ENCODE results near the gene LSAMP. TPM values are rescaled to one million over a fixed set of nuclear protein-coding genes. Genes with fewer than 3 reads are reported as not detected.

LSAMP gene
- total and polyA plus RNA-seq, 2 of the 13 experiments (the other 11 are each of a cell fraction or from before 2014, with no cell fraction given): not detected

DNA sequence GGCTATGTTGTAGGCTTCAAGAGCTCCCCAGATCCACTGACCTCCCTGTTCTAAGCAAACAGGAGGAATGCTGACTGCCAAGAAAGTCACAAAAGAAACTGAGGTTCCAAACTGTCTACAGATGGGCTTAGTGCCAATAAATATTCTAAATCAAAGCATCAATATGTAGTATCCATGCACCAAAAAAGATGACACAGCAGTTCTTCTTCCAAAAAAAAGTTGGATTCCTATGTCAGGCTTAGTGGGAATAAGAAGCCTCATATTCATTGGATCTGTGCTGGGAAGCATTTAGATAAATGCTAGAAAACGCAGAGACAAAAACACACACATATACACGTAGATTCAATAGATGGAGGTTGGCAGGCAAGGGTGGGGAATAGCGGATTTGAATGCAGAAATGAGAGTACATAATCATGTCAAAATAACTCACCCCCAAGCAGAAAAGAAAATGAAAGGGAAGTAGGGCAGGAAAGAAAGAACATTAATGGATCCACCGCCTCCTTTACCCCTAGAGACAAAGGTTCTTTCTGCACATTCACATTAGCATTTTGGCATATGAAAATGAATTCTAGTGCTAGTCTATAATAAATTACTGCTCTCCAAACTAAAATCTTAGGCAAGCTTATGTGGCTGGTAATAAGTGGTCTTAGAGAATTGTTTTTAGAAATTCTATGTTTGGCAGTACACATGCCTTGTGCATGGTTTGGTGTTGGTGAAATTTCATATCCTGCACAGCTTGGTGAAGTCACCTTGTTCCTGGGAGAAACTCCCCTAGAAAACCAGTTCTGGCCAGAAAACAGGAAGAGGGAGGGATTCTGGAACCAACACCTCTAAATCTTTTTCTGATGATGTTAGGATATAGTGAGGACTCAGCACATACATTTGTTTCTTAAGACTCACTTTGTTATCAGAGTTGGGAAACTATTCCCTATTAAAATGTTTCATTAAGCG is 283.4 kb downstream of the LSAMP start:
- no peak for FAIRE-seq
- ATAC-seq: no peak
- ChIA-PET CTCF (ENCODE audit: low intra/inter-chr PET ratio, low total read pairs) (no interaction called here), POLR2A (no interaction called here)
- in situ Hi-C loops (cut with HindIII; ENCODE audit: extremely low pct_ligation_motif_present, low pct_unique_long_range_greater_than_20kb): no loop called here
- Histone ChIP-seq H3K9me3 (ENCODE audit: low read length) (no peaks in the 10 kb centered on the region), H3K4me3 (replicated peaks in 1 of 3; ENCODE audit: insufficient read depth in 1 of 3, low read depth in 2 of 3, low read length in 3 of 3) (no peak overlapping the region), H4K20me1 (ENCODE audit: insufficient read depth, low read length) (no peaks in the 10 kb centered on the region), H3K9ac (ENCODE audit: insufficient read depth, low read depth, low read length) (no peak overlapping the region), H3K27ac (ENCODE audit: extremely low read length, insufficient read depth, low read length) (no peak overlapping the region), H3K36me3 (replicated peaks in 1 of 2; ENCODE audit: control insufficient read depth in 1 of 2, insufficient read depth in 2 of 2, low read length in 2 of 2) (no peaks in the 10 kb centered on the region), H3K27me3 (ENCODE audit: control insufficient read depth in 1 of 2, insufficient read depth in 2 of 2, low read length in 2 of 2) (no peaks in the 10 kb centered on the region), H2AFZ (ENCODE audit: low read length) (no peak overlapping the region), H3K4me2 (ENCODE audit: low read depth, low read length) (no peak overlapping the region), H3K79me2 (ENCODE audit: insufficient read depth, low read length) (no peaks in the 10 kb centered on the region), H3K4me1 (ENCODE audit: insufficient read depth, low read length) (no peaks in the 10 kb centered on the region)
- intact Hi-C loops (cut with micrococcal nuclease; ENCODE audit: unreplicated experiment): no loop called here
- DNase-seq (ENCODE audit: low spot score): no peak
- TF ChIP-seq CCAR2 (optimal IDR thresholded peaks at IDR 0.05; ENCODE audit: low read depth, low read length) (no peak), MAFK (conservative IDR thresholded peaks at IDR 0.05 in 1 of 2, IDR thresholded peaks at IDR 0.05 in 1 of 2; ENCODE audit: low read length in 2 of 2) (peak; percentile 67 to 87; a peak in 3 of 4 replicates), MAFF (IDR thresholded peaks at IDR 0.05; ENCODE audit: low read depth, low read length) (peak; percentile 80)
- 1% methylated on average over 5 of the region's 5 CpGs for WGBS (ENCODE audit: low lambda C conversion rate)
- BruUV-seq (replicated peaks): no TSS peak

DNA sequence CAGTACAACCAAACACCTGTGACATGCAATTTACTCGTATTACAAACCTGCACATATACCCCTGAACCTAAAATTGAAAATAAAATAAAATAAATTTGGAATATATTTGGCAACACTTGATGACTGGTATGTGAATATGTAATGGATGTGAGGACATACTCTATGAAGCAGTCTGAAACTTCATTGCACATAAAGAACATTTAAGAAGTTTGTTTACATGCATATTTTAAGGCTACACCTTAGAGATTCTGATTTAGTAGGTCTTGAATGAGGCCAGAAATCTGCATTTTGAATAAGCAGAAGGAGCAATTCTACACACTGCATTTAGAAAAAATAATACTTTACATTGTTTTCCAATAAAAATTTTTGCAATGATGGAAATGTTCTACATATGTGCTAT is 284.7 kb downstream of the LSAMP start:
- Histone ChIP-seq H3K27ac (ENCODE audit: extremely low read length, insufficient read depth, low read length) (no peak overlapping the region), H3K4me3 (replicated peaks in 1 of 3; ENCODE audit: insufficient read depth in 1 of 3, low read depth in 2 of 3, low read length in 3 of 3) (no peak overlapping the region), H2AFZ (ENCODE audit: low read length) (no peak overlapping the region), H3K36me3 (replicated peaks in 1 of 2; ENCODE audit: control insufficient read depth in 1 of 2, insufficient read depth in 2 of 2, low read length in 2 of 2) (no peaks in the 10 kb centered on the region), H3K9me3 (ENCODE audit: low read length) (no peaks in the 10 kb centered on the region), H4K20me1 (ENCODE audit: insufficient read depth, low read length) (no peaks in the 10 kb centered on the region), H3K9ac (ENCODE audit: insufficient read depth, low read depth, low read length) (no peak overlapping the region), H3K4me1 (ENCODE audit: insufficient read depth, low read length) (no peaks in the 10 kb centered on the region), H3K27me3 (ENCODE audit: control insufficient read depth in 1 of 2, insufficient read depth in 2 of 2, low read length in 2 of 2) (no peaks in the 10 kb centered on the region), H3K4me2 (ENCODE audit: low read depth, low read length) (no peak overlapping the region), H3K79me2 (ENCODE audit: insufficient read depth, low read length) (no peaks in the 10 kb centered on the region)
- BruUV-seq (replicated peaks): no TSS peak
- ChIA-PET CTCF (ENCODE audit: low intra/inter-chr PET ratio, low total read pairs) (no interaction called here), POLR2A (no interaction called here)
- FAIRE-seq (no peak), DNase-seq (ENCODE audit: low spot score) (no peak), ATAC-seq (no peak)
- TF ChIP-seq, protein P1, sequence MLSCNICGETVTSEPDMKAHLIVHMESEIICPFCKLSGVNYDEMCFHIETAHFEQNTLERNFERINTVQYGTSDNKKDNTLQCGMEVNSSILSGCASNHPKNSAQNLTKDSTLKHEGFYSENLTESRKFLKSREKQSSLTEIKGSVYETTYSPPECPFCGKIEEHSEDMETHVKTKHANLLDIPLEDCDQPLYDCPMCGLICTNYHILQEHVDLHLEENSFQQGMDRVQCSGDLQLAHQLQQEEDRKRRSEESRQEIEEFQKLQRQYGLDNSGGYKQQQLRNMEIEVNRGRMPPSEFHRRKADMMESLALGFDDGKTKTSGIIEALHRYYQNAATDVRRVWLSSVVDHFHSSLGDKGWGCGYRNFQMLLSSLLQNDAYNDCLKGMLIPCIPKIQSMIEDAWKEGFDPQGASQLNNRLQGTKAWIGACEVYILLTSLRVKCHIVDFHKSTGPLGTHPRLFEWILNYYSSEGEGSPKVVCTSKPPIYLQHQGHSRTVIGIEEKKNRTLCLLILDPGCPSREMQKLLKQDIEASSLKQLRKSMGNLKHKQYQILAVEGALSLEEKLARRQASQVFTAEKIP (CRISPR knock-in tag; IDR thresholded peaks at IDR 0.05; ENCODE audit: borderline replicate concordance): no peak
- TF ChIP-seq, protein P2, sequence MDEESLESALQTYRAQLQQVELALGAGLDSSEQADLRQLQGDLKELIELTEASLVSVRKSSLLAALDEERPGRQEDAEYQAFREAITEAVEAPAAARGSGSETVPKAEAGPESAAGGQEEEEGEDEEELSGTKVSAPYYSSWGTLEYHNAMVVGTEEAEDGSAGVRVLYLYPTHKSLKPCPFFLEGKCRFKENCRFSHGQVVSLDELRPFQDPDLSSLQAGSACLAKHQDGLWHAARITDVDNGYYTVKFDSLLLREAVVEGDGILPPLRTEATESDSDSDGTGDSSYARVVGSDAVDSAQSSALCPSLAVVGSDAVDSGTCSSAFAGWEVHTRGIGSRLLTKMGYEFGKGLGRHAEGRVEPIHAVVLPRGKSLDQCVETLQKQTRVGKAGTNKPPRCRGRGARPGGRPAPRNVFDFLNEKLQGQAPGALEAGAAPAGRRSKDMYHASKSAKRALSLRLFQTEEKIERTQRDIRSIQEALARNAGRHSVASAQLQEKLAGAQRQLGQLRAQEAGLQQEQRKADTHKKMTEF (CRISPR knock-in tag; IDR thresholded peaks at IDR 0.05): no peak
- TF ChIP-seq ZFP36L2 (CRISPR knock-in tag; IDR thresholded peaks at IDR 0.05): no peak
- 7% methylated on average over 1 of the region's 1 CpG for WGBS (ENCODE audit: low lambda C conversion rate)
- intact Hi-C loops (cut with micrococcal nuclease; ENCODE audit: unreplicated experiment): no loop called here
- in situ Hi-C loops (cut with HindIII; ENCODE audit: extremely low pct_ligation_motif_present, low pct_unique_long_range_greater_than_20kb): no loop called here

All from HepG2 (cell line).